ENCODE measurements around the gene GZMA.
"Not testable (repeated sequence)": the region's sequence is repeated elsewhere in the genome, so short reads cannot be mapped to it uniquely, and the experiment has no call there.

Gene GZMA

DNA sequence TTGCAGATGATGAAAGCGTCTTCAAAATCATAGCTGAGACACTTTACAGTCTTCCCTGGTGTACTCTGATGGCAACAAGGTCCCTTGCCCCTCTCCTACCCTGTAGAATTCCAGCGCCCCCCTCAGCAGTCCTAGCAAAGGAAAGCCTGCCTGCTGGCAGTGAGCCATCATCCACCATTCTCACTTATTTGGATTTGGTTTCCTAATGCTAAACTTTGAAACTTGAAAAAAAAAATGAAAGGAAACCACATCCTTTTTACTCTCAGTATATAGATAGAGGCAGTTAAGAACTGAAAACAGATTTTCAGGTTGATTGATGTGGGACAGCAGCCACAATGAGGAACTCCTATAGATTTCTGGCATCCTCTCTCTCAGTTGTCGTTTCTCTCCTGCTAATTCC is at the start of gene GZMA:
TSS of gene GZMA (plus strand) at position 299 of the 400 bp plus-strand sequence. CDS start at position 336, 37 bp downstream.
- DNase-seq: peak; percentile 31

DNA sequence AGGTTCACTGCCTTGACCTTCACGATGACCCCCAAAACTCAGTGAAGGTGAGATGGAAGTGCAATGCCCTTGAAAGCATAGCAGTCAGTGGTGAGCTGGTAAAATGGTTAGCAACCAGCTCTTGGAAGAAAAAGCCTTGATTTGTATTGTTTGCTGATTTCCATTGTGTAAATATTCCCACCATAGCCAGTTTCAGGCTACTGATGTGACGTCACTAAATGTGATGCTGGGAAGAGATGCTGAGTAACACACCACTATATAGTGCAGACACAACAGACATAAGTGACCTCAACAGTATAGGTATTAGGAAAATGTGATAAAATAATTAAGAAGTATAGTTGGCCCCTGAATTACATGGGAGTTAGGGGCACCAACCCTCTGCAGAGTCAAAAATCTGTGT is 47.3 kb upstream of the GZMA start:
- no peak for DNase-seq

DNA sequence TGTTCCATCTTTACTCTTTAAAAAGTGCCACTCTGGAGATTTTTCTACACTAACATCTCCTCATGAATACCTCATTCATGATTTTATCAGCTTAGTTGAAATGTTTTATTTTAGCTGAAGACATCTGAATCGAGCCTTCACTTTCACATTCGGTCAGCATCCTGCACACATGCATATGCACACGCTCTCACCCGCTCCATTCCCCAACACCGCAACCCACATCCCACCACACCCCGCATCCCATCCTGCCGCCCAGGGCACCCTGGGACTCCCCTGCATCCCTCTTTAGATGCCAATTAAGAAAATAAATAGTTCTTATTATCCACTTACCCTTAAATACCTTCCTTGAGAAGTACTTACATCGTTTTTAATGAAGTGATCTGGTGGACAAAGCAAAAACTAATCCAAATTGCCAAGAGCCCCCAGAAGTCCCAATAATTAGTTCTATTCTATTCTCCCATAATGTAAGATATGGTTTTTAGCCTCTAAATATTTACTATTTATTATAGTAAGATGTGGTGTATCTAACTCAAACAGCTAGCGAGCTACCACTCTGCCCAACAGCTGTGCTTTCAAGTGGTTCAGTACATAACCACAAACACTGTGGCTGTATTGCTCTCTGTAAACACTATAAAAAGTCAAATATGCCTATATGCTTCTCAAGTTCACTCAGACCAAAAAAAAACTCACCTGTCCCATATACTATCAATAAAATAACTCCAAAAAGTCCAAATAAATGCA is 40.2 kb upstream of the GZMA start:
- no peak for DNase-seq

DNA sequence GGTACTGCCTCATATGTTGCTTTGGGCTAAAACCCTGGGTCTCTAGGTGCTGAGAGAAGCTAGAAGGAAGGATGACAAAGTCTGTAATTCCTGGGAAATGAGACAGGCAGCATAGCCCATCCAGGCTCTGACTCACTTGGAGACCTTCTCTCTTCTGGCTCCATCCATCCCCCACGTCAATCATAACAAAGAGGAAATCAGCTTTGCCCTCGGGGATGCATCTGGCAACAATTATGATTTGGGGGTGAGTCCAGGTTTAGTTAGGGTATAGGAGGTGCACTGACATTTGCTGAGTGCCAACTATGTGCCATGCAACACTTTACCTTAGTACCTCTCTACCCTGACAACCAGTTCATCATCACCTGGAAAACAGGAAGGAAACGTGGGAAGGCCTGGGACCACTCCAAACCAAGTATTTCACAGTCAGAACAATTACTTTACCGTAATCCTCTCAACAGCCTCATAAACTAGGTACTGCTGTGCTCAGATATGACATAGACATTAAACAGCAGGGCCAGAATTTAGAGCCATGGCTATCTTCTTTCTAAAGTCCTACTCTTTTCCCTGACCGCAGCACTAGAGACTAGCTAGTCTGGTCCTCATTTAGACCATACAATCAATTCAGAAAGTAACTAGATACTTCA is 39.1 kb upstream of the GZMA start:
- no peak for DNase-seq

DNA sequence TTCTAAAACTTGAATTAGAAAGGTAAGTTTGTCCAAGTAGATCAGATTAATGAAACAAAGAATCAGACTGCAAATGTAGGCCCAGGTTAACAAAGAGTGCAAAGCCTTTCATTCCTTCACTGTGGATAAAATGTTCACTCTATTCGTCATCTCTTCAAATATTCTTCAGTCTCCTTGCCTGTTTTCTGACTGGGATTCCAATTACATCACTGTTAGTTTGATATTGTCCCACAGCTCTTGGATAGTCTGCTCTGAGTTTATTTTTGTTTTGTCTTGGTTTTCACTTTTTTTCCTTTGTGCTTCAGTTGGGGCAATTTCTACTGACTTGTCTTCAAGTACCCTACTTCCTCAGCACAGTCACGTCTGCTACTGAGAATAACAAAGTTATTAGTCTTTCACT is 38.5 kb upstream of the GZMA start:
- no peak for DNase-seq

DNA sequence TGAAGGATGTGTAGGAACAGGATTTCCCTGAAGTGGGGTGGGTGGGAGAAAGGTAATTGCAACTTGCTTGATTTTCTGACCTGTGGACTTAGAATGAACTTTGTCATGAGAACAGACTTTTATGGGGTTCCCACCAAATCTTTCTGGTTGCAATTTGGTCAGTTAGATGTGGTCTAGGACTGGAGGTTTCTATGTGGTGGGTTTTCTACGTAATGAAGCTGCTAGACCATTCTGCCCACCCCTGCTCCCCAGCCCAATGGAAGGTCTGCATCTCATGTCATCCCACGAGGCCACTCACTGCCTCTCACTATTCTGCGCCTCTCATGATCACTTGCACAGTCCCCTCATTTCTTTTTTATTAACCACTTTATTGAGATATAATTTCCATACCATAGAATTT is 37.9 kb upstream of the GZMA start:
- DNase-seq: no peak

DNA sequence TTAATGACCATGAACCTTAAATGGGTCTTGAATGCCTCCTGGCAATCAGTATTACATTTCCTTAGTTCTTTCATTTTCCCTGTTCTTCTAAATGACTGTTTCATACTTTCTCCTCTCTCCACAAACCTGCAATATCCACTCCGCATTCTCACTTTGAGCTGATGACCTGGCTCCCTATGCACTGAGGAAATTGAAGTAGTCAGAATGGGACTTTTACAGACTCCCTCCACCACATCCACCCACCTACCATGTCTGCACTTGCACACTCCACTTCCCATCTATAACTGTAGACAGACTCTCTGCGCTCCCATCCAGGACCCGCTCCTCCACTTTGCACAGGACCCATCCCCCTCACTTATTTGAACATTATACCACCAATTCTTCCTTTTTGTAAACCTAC is 36.2 kb upstream of the GZMA start:
- DNase-seq: no peak

DNA sequence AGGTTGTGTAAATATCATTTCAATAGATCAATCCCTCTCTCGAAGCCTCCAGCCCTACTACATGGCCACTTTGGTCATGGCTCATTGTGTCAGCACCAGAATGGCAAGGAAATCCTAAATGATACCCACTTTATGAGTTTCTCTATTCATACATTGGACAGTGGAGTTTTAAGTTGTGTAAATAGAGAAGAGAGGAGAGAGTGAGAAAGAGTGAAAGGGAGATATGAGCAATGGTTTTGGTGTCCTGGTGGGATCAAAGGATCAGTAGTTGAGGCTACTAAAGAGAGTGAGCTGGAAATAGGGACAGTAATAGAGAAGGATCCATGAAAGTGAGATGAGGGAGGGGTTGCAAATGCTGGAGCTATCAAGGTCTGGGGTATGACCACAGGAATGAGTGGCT is 31.5 kb upstream of the GZMA start:
- DNase-seq: no peak

DNA sequence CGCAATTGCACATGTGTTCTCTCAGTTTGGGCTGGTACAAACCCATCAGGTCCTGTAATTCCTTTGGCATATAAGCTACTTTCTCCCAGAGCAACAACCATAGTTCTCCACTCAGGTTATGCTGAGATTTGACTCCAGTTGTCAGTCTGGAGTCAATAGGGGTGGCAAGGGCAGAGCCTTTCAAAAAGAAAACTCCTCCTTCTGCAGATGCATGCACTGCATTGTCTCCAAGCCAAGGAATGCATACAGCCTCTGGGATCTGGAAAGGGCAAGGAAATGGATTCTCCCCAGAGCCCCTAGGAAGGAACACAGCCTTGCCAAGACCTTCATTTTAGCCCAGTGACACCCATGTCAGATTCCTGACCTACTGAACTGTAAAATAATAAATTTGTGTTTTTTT is 31.0 kb upstream of the GZMA start:
- no peak for DNase-seq

DNA sequence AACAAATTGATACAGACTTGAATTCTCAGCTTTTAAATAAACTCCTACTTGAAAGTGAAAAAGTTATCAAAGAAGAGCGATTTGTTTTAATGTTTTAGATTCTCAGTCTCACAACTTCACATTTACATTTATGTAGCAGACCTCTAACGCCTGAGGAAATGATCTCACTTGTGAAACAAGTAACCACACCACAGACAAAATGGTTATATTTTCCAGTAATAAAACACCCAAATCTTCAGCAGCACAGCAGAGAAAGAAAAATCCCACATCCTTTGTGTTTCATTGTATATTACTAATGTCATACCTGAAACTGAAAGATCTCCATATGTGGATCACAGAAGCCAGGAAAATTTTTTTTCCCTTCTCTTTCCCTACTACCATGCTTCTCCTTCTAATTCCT is 29.8 kb upstream of the GZMA start:
- DNase-seq: no peak

DNA sequence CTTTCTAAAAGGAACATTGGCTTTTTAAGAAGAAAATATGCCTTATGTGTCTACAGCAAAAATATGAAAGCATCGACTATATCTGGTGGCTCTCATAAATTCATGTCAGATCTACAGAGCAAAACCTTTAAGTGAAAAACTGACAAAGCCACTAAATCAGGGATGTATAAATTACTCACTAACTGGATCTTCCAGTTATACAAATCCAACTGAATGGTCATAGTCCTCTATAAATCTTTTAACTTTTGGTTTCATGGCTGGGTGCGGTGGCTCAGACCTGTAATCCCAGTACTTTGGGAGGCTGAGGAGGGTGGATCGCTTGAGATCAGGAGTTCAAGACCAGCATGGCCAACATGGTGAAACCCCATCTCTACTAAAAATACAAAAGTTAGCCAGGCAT is 29.2 kb upstream of the GZMA start:
- DNase-seq: no peak

DNA sequence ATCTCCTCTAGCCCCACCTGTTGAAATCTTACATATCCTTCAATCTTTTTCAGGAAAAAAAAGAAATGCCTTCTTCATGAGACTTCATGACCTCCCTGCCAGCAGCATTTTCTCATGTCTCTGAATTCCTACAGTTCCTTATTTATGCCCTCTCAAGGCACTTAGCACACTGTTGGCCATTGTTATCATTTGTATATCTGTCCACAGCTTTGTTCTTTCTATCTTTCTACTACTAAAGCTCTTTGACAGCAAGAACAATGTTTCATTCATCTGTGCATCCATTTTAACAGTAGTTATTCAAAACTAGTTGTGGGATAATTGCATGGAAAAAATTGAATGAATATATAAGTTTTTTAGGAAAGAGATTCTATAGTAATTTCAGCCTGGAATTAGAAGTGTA is 20.9 kb upstream of the GZMA start:
- DNase-seq: no peak

DNA sequence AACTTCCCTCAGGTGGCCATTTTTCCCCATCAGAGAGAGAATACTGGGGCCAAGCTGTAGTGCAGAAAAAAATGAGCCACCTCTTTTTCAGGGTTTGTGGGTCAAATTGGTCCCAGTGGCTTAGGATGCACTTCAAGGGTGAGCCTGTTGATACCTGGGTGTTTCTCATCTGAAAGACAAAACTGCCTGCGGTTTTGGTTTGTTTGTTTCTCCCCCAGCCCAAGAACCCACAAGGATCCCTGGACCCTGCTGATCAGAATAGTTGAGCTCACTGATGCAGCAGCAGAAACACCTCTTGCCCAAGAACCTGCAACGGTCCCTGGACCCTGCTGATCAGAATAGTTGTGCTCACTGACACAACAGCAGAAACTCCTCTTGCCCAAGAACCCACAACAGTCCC is 13.1 kb upstream of the GZMA start:
- DNase-seq: not testable (repeated sequence)

DNA sequence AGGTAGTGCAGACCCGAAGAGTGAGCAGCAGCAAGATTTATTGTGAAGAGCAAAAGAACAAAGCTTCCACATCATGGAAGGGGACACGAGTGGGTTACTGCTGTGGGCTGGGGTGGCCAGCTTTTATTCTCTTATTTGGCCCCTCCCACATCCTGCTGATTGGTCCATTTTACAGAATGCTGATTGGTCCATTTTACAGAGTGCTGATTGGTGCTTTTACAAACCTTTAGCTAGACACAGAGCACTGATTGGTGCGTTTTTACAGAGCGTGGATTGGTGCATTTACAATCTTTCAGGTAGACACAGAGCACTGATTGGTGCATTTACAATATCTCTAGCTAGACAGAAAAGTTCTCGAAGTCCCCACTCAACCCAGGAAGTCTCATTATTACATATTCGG is 11.4 kb upstream of the GZMA start:
- not testable (repeated sequence) for DNase-seq

DNA sequence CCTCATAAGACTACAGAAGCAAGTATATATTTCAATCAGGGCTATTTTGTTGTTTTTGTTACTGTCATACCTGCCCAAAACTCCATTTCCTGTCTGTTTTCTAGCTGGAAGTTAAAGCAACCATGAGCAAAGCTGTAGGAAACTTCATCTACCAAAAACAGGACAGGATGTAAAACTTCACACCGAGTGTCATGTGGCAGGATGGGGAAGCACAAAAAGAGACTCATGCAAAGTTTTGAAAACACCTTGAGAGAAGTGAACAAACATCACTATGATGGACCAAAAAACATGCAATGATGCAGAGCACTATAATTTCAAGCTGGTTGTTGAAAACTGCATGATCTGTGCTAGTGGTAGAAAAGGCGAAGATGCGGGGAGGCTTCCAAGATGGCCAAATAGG is 6.3 kb upstream of the GZMA start:
- no peak for DNase-seq

DNA sequence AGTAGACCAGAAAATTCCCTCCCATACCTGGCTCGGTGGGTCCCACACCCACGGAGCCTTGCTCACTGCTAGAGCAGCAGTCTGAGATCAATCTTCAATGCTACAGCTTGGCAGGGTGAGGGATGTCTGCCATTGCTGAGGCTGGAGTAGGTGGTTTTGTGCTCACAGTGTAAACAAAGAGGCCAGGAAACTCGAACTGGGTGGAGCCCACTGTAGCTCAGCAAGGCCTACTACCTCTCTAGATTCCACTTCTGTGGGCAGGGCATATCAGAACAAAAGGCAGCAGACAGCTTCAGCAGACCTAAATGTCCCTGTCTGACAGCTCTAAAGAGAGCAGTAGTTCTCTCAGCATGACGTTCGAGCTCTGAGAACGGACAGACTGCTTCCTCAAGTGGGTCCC is 5.6 kb upstream of the GZMA start:
- DNase-seq: peak; percentile 41

DNA sequence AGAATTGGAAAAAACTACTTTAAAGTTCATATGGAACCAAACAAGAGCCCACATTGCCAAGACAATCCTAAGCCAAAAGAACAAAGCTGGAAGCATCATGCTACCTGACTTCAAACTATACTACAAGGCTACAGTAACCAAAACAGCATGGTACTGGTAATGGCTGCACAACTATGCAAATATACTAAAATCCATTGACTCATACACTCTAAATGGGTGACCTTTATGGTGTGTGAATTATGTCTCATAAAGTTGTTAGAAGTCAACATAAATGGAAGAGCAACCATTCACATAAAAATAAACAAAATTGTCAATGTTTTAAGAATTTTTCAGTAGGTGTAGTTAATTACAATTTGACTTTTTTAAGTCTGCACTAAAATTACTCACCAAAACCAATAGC is 1.3 kb upstream of the GZMA start:
- not testable (repeated sequence) for DNase-seq

DNA sequence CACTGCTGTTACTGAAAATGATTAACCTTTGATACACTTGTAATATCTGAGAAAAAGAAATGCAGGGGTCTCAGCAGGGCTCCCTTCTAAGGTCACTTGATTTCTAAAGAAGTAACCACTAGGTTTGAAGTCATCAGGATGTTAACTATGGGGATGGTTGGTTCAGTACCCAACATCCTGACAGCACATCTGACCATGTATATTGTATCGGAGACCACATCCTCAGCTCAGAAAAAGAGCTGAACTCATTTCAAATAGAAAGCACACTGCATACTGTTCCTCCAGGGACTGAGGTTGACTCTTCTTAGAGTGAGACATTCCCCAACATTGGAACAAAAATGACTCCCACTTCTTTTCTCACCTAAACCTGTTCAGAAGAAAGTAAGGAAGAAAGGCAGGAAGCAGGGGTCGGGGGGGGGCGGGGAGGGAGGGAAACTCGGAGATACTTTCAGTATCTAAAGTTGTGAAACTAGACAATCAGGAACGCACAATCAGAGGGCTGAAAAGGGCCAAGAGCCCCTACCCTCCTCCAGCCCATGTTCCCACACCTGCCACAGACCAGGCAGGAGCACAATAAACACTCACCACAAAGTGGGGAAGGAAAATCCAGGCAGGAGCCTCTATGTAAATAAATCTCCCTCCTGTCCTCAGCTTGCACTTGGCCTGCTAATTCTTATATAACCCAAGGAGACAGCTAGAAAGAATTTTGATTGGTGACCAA is 730 bp upstream of the GZMA start:
- DNase-seq: no peak

DNA sequence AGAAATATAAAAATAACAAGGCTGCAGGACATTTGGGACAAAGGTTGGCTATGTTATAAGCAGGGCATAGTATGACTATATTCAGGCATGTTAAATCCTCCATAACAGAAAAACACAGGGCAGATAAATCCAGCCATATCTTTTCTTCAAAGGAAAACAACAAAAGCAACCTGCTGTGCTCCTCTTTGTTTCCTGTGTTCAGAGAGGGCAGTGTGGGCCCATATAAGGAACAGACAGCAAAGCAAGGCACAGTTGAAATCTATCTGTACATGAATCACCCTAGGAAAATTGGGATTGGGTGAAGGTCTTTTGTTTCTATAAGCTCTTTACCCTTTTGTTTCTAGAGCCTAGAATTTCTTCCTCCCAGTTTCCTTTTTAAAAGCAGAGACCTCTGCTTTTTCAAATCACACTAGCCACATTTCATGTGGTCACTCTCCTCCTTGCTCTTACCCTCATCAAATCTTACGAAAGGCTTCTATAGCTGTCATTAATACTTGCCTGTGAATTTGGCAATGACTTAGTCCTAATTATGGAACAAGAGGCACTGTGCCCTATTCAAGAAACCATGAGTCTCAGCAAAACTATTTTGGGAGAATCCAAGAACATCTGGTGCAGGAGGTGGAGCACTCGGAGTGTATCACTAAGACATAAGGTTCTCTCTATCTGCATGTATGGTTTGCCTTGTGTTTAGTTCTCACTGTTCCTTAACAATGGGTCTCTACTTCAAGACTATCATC is 1.8 kb downstream of the GZMA start:
- DNase-seq: no peak

DNA sequence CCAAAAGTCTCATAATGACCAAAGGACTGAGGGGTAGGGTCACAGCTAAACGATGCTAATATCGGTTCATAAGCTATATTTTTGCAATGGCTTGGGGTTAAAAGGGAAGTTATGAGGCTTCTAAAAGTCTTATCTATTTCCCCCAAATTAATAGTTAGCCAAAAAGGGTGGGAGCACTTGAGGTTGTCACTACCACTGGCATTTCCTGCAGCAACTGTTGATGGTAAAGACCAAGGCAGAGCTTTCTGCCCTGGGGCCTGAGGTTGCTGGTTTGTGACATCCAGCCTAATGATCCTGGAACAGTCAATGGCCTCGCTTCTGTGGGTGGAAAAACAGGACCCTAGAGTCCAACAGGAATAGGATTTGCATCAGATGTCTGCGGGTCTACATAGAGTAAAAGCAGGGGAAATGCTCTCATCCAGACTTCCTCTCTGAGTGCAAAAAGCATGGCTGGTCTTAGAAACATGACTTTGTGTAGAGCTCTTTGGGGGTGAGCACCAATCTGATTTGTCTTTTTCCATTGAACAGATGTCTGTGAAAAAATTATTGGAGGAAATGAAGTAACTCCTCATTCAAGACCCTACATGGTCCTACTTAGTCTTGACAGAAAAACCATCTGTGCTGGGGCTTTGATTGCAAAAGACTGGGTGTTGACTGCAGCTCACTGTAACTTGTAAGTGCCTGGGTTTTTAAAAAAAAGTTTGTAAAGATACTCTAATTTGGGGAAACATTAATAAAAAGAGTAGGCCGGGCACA is 2.7 kb downstream of the GZMA start:
- DNase-seq: no peak

DNA sequence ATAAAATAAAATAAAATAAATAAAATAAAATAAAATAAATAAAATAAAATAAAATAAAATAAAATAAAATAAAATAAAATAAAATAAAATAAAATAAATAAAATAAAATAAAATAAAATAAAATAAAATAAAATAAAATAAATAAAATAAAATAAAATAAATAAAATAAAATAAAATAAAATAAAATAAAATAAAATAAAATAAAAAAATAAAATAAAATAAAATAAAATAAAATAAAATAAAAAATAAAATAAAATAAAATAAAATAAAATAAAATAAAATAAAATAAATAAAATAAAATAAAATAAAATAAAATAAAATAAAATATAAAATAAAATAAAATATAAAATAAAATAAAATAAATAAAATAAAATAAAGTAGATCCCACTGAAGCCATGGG is 3.5 kb downstream of the GZMA start:
- DNase-seq: not testable (repeated sequence)

DNA sequence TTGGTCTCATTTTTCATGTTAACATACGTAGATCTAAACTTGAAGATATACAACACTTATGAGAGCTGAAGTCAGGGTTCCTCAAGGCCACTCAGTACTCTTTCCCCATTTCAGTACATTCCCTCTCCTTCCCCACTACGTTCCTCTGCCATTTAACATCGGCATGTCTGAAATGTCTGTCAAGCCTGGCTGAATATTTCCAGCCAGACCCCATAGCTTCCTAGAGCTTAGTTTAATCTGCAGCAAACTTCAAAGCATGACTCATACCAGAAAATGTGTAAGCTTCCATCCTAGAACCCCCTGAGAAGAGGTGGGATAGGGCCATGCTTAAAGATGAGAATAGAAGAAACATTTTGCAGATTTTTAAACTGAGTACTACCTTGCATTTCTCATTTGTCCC is 6.2 kb downstream of the GZMA start:
- DNase-seq: no peak

DNA sequence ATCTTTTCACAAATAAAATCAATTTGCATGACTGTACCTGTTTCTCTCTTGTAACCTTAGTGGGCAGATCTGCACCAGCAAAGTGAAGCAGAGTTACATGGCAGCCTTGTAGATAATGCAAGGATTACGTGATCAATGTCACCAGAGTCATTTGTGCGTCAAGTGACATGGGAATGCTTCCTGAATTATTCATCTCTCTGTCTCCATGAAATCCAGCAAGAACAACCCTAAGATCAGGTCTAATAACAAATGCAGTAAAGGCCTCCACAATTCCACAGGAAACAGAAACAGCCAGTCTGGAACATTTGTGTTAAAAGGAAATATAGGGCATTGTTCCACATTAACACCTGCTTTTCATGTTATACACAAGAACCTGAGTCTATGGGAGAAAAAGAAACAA is 7.8 kb downstream of the GZMA start:
- no peak for DNase-seq
